ENCODE data around the gene USP31.

DNA sequence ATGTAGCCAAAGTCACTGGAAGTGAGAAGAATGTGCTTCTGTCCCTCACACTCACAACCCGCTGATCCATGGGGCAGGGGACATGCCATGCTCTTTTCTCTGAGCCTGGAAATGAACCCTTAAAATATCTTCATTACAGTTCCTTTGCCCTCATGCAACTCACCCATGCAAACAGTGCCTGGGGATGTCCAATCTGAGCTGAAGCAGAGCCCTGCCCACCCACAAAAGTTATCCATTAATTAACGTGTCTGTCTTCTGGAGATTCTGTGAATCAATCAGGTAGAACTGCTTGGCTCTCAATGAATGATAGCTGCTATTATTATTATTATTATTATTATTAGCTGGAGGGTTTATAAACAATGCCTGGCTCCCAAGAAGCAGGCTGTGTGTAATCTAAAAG, 133.7 kb downstream of the USP31 start:
- TF ChIP-seq, protein P1, sequence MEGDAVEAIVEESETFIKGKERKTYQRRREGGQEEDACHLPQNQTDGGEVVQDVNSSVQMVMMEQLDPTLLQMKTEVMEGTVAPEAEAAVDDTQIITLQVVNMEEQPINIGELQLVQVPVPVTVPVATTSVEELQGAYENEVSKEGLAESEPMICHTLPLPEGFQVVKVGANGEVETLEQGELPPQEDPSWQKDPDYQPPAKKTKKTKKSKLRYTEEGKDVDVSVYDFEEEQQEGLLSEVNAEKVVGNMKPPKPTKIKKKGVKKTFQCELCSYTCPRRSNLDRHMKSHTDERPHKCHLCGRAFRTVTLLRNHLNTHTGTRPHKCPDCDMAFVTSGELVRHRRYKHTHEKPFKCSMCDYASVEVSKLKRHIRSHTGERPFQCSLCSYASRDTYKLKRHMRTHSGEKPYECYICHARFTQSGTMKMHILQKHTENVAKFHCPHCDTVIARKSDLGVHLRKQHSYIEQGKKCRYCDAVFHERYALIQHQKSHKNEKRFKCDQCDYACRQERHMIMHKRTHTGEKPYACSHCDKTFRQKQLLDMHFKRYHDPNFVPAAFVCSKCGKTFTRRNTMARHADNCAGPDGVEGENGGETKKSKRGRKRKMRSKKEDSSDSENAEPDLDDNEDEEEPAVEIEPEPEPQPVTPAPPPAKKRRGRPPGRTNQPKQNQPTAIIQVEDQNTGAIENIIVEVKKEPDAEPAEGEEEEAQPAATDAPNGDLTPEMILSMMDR (IDR thresholded peaks at IDR 0.05): no peak
- no peak for TF ChIP-seq POLR2A (IDR thresholded peaks at IDR 0.05)

Data from right lobe of liver (tissue), 4 donors.